Chondrocyte (in vitro differentiated cells): Measurements from ENCODE around the gene MARS2. TPM values are rescaled to one million over a fixed set of nuclear protein-coding genes. Genes with fewer than 3 reads are reported as not detected.

Experiments used
- DNase-seq: peaks from one replicate; pipeline ENCODE4 v3.0.0; 2021; ENCODE audit warnings: mixed read lengths, low spot score
- H3K27ac Mint-ChIP-seq: one replicate; pipeline ENCODE4 v1.8.0; 2021; ENCODE audit warnings: mild to moderate bottlenecking, moderate library complexity, mixed read lengths; ENCODE audit not compliant: unreplicated experiment
- H3K27me3 Mint-ChIP-seq: 2 replicates; pipeline ENCODE4 v1.8.0; 2021; ENCODE audit warnings: low read depth, mixed read lengths
- H3K36me3 Mint-ChIP-seq: 2 replicates; pipeline ENCODE4 v1.8.0; 2021; ENCODE audit warnings: low read depth, mixed read lengths
- H3K4me1 Mint-ChIP-seq: 2 replicates; pipeline ENCODE4 v1.8.0; 2021; ENCODE audit warnings: low read depth, mild to moderate bottlenecking, mixed read lengths
- H3K4me3 Mint-ChIP-seq: one replicate; pipeline ENCODE4 v1.8.0; 2021; ENCODE audit warnings: mild to moderate bottlenecking, moderate library complexity, mixed read lengths; ENCODE audit not compliant: unreplicated experiment
- H3K9me3 Mint-ChIP-seq: 2 replicates; pipeline ENCODE4 v1.8.0; 2021; ENCODE audit warnings: low read depth, mixed read lengths
- total RNA-seq: library from RNA; stranded (reverse); gene quantifications from 3 replicates; pipeline ENCODE4 v1.2.1, GENCODE V29; 2021
- TF ChIP-seq, protein P1 (sequence below): fragments of 200-600 bp; sonication (generic); IDR thresholded peaks from 2 replicates; pipeline ENCODE4 v1.5.0; 2021; ENCODE audit warnings: antibody characterized with exemption, mild to moderate bottlenecking, moderate library complexity

Gene MARS2
- total RNA-seq, 1 donor from 2014 or later = 3.1 TPM

DNA sequence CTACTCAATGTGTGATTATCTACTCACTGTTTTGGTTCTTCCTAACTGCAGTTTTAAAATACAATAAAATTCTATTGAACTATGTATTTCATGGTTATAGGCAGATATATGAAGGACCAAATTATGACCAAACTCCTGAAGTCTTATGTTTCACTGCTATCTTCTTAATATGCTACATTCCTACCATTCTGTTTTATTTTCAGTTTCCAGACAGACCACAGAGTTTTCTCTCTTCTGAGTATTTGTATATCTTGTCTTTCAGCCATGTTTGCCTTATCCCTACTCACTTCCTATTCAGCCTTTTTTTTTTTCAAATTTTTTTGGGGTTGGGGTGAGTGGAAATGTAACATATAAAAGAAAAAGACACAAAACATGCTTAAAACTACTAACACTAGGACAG, 36.1 kb upstream of the MARS2 start:
- Mint-ChIP-seq H3K9me3 (peaks cover 28% of the 10 kb centered on the region), H3K4me1 (peaks cover 46% of the 10 kb centered on the region), H3K4me3 (no peak overlapping the region), H3K36me3 (peaks cover 26% of the 10 kb centered on the region), H3K27ac (peak overlapping the region; percentile 73), H3K27me3 (no peaks in the 10 kb centered on the region)
- TF ChIP-seq, protein P1, sequence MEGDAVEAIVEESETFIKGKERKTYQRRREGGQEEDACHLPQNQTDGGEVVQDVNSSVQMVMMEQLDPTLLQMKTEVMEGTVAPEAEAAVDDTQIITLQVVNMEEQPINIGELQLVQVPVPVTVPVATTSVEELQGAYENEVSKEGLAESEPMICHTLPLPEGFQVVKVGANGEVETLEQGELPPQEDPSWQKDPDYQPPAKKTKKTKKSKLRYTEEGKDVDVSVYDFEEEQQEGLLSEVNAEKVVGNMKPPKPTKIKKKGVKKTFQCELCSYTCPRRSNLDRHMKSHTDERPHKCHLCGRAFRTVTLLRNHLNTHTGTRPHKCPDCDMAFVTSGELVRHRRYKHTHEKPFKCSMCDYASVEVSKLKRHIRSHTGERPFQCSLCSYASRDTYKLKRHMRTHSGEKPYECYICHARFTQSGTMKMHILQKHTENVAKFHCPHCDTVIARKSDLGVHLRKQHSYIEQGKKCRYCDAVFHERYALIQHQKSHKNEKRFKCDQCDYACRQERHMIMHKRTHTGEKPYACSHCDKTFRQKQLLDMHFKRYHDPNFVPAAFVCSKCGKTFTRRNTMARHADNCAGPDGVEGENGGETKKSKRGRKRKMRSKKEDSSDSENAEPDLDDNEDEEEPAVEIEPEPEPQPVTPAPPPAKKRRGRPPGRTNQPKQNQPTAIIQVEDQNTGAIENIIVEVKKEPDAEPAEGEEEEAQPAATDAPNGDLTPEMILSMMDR = no peak
- no peak for DNase-seq

DNA sequence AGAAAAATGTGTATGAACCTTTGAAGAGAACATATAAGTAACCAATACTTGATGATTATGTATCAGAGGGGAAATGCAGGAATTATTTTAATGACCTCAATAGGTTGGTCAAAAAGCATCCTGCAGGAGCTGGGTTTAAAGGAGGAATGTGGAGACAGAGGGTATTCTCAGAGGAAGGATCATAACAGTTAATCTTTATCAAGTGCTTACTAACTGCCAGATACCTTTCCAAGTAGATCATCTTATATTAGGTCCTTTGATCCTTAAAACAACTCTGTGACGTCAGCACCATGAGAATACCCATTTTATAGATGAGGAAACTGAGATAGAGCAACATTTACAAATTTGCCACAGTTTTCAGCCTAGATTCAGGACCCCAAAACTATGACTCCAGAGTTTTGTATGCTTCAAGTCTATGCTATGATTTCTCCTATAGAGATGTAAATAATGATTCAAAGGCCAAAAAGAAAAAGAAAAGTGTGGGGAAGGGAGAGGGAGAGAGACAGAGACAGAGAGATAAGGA, 32.7 kb upstream of the MARS2 start:
- peak overlapping the region; percentile 14 for H3K4me3 Mint-ChIP-seq
- no peak overlapping the region for H3K27ac Mint-ChIP-seq
- DNase-seq = no peak
- TF ChIP-seq, protein P1 = no peak
- no peaks in the 10 kb centered on the region for H3K27me3 Mint-ChIP-seq
- H3K4me1 Mint-ChIP-seq = peaks cover 62% of the 10 kb centered on the region
- H3K9me3 Mint-ChIP-seq = peaks cover 6% of the 10 kb centered on the region
- H3K36me3 Mint-ChIP-seq = peaks cover 12% of the 10 kb centered on the region

DNA sequence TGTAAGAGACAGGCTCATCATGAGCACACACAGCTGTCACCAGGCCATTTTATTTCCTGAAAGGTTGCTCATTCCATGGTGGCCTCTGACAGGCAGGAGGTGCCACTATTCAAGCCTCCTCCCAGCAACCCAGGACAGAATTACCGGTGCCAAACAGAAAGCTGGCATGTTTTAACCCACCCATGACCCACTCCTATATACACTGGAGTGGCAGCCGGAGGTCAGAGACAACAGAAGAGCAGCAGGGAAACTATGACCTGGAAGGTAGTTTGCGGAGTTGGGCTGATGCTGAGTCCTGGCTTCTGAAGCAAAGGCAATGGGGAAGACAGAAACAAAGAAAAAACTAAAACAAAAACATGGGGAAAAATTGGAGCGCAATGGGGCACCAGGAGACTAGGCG, 32.1 kb upstream of the MARS2 start:
- Mint-ChIP-seq H3K4me3 (peak overlapping the region; percentile 37), H3K36me3 (peaks cover 7% of the 10 kb centered on the region), H3K27ac (peak overlapping the region; percentile 0), H3K27me3 (no peaks in the 10 kb centered on the region), H3K4me1 (peaks cover 67% of the 10 kb centered on the region), H3K9me3 (peaks cover 4% of the 10 kb centered on the region)
- DNase-seq = no peak
- TF ChIP-seq, protein P1 = no peak

DNA sequence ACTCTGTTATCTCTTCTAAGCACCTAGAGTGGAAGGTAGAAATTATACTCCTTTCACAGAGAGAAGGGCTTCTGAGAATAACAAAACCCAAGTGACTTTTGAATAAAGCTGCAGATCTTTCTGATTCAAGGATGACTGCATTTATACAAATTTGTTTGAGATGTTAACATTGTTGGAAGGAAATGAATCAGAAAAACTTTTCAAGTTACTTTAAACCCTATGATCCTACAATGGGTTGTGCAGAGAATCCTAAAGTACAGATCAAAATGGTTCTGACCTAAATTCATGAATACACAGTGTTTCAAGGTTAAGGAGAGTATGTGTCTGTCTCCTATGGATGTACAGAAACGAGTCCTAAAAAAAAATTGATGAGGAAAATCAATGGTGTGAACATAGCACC, 31.6 kb upstream of the MARS2 start:
- Mint-ChIP-seq H3K4me1 (peaks cover 66% of the 10 kb centered on the region), H3K4me3 (peak overlapping the region; percentile 37), H3K9me3 (peaks cover 4% of the 10 kb centered on the region), H3K27ac (no peak overlapping the region), H3K36me3 (peaks cover 7% of the 10 kb centered on the region), H3K27me3 (no peaks in the 10 kb centered on the region)
- TF ChIP-seq, protein P1 = no peak
- DNase-seq = no peak

DNA sequence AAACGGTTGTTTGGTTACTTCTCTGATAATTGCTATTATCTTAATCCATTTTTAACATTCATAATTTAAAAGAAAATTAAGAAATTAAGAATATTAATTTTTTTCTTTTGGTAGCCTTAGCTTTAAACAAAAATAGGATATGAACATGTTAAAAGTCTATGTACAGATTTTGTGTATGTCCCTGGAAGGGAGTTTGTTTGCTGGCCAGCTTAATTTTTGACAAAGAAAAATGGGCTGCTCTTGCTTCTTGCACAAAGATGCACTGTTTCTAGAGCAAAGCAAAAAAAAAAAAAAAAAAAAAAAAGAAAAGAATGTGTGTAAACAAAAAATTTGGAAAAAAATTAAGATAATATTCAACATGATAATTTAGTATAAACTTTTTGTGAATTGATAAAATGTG, 31.1 kb upstream of the MARS2 start:
- Mint-ChIP-seq H3K27me3 (no peaks in the 10 kb centered on the region), H3K4me1 (peaks cover 62% of the 10 kb centered on the region), H3K36me3 (peaks cover 4% of the 10 kb centered on the region), H3K27ac (no peak overlapping the region), H3K9me3 (peaks cover 4% of the 10 kb centered on the region), H3K4me3 (peak overlapping the region; percentile 54)
- TF ChIP-seq, protein P1 = no peak
- no peak for DNase-seq
